ACHN (cell line): ENCODE measurements around the gene ZNF677.
"Not testable (repeated sequence)": the region's sequence is repeated elsewhere in the genome, so short reads cannot be mapped to it uniquely, and the experiment has no call there.

Source experiments
- DNase-seq: peaks from one replicate; pipeline ENCODE4 v3.0.0-alpha.2; 2015
- in situ Hi-C: cut with HindIII; loops from 2 replicates; pipeline ENCODE4 v1.10.0; 2017; ENCODE audit warnings: low sequenced_read_pairs, low pct_ligation_motif_present, low pct_unique_long_range_greater_than_20kb

ZNF677 gene

DNA sequence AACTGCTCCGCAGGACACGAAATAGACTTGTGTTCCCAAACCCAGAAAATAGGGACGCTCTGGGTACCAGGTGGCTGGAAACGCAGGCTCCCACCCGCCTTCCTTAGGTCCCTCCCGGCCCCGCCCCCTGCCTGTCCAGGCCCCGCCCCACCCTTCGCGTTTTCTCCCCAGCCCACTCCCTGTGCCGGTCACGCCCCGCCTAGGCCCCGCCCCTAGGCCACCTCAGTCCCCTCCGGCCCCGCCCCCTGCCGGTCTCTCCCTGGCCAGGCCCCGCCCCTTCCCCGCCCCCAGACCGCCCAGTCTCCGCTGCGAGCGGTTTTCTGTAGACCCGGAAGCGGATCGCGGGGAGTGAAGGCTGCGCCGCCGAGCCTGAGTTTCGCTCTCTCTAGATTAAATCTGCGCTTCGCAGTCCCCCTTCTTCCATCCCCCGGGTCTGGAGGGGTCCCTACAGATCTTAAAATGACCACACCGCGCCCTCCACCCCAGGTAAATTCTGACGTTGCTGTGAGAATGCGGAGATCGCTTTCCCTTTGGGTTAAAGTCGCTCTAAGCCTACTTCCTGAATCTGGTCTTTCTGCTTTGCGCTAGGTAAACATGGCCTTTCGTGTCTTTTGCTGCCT, 57.8 kb downstream of the ZNF677 start:
- in situ Hi-C loops: no loop called here
- DNase-seq: no peak

DNA sequence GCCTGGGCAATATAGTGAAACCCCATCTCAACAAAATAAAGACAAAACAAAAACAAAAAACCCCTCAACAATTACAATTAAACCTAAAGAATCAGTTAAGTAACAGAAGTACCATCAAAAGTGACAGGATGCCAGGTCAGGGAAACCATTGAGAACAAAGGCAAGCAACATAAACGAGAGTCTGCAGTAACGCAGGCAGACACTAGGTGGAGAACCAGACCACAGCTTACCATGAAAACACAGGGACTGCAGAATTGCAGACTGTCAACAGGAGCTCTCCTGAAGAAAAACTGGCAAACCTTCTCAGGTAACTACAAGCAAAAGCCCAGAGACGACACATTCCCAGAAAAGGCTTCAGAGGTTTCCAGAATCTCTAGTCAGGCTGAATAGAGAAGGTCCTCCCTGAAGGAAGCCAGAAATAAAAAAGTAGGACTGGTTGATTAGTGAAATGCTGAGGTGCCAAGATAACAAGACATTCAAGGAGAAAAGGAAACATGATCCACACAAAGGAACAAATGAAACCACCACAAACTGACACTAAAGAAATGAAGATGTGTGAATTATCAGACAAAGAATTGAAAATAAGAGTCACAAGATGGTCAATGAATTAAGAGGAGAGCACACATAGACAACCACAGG, 59.3 kb downstream of the ZNF677 start:
- peak; percentile 31 for DNase-seq
- in situ Hi-C loops: no loop called here

- in situ Hi-C loops: no loop called here
- DNase-seq: no peak
Measured at GRCh38 chr19:53193535-53194222, 61.0 kb downstream of the ZNF677 start.

DNA sequence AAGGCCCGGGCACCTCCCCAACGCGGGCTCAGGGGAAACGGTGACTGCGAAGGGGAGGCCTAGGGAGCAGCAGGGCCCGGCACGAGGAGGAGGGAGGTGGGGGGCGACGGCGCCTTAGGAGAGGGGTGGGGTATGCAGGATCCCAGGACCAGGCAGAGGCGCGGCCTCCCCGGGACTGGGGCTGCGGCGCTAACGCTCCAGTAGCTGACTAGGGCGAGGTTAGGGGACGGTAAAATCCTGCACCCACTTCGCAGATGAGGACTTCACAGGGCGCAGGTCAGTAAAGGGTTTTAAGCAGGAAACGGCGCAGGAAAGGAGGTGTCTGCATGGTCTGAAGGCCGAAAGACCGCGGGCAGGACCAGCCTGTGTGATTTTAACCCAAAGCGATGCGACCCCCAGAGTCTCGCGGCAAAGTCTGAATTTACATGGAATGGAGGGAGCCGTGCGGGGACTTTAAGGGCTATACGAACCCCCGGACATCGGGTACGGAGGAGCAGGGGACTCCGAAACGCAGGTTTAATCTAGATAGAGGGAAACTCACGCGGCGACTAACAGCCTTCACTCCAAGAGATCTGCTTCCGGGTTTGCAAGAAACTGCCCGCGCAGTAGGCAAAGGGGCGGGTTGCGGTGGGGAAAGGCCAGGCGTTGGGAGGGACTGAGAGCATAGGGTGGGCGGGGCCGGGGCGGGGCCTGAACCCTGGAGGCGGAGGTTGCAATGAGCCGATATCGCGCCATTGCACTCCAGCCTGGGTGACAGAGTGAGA, 61.7 kb downstream of the ZNF677 start, which contains the start of gene ZNF665:
Gene ZNF665 (minus strand): TSS at position 588 of the 764 bp plus-strand sequence. CDS start 10,460 bp downstream, outside the sequence.
- DNase-seq: no peak
- in situ Hi-C loops: no loop called here

GRCh38 chr19:53190253-53190652, 64.4 kb downstream of the ZNF677 start:
- no peak for DNase-seq
- in situ Hi-C loops: no loop called here

DNA sequence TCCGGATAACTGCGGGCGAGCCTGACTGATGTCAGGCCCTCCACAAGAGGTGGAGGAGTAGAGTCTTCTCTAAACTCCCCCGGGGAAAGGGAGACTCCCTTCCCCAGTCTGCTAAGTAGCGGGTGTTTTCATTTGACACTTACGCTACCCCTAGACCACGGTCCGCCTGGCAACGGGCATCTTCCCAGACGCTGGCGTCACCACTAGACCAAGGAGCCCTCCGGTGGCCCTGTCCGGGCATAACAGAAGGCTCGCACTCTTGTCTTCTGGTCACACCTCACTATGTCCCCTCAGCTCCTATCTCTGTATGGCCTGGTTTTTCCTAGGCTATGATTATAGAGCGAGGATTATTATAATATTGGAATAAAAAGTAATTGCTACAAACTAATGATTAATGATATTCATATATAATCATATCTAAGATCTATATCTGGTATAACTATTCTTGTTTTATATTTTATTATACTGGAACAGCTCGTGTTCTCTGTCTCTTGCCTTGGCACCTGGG, 64.9 kb downstream of the ZNF677 start:
- in situ Hi-C loops, DNase-seq: not testable (repeated sequence)
